GM06990 (cell line): Measurements from ENCODE around the gene PARN.
"Not testable (repeated sequence)": the region's sequence is repeated elsewhere in the genome, so short reads cannot be mapped to it uniquely, and the experiment has no call there.

Experiments used
- DNase-seq: peaks from one replicate; pipeline ENCODE4 v3.0.0-alpha.2; 2011; ENCODE audit not compliant: insufficient read length; ENCODE audit errors: extremely low read depth
- H3K27me3 ChIP-seq: replicated peaks from 2 replicates; pipeline ENCODE4 v1.6.0; 2011; ENCODE audit warnings: low read length; ENCODE audit not compliant: control insufficient read depth, insufficient read depth
- H3K36me3 ChIP-seq: 2 replicates; pipeline ENCODE4 v1.5.1; 2011; ENCODE audit warnings: low read length; ENCODE audit not compliant: control insufficient read depth, insufficient read depth
- H3K4me3 ChIP-seq: replicated peaks from 2 replicates; pipeline ENCODE4 v1.5.1; 2011; ENCODE audit warnings: low read depth, mild to moderate bottlenecking, control low read depth, low read length
- TF ChIP-seq, protein P1 (sequence below): IDR thresholded peaks from 2 replicates; pipeline ENCODE4 v1.5.1; 2011; ENCODE audit warnings: low read length, control low read depth, mild to moderate bottlenecking, inconsistent platforms; ENCODE audit not compliant: insufficient read depth, poor library complexity, severe bottlenecking

PARN gene

DNA sequence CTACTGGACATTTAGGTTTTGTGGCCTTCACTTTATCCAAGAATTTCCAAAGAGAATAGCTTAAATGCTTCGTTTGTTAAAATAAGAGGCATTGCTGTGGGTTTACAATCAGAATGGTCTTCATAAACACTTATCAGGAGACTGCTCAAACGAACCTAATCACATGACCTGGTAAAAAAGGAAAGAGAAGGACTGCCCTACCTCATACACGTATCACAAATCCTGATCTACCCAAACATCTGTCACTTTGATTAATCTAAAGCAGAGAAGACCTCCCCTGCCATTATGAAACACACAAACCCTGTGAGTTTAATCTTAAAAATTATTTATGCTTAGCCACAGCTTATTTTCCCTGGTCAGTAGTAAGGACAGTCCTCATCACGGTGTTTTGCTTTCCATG is 76.6 kb downstream of the PARN start:
- TF ChIP-seq, protein P1, sequence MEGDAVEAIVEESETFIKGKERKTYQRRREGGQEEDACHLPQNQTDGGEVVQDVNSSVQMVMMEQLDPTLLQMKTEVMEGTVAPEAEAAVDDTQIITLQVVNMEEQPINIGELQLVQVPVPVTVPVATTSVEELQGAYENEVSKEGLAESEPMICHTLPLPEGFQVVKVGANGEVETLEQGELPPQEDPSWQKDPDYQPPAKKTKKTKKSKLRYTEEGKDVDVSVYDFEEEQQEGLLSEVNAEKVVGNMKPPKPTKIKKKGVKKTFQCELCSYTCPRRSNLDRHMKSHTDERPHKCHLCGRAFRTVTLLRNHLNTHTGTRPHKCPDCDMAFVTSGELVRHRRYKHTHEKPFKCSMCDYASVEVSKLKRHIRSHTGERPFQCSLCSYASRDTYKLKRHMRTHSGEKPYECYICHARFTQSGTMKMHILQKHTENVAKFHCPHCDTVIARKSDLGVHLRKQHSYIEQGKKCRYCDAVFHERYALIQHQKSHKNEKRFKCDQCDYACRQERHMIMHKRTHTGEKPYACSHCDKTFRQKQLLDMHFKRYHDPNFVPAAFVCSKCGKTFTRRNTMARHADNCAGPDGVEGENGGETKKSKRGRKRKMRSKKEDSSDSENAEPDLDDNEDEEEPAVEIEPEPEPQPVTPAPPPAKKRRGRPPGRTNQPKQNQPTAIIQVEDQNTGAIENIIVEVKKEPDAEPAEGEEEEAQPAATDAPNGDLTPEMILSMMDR: no peak
- peaks cover 4% of the 10 kb centered on the region for H3K36me3 ChIP-seq

DNA sequence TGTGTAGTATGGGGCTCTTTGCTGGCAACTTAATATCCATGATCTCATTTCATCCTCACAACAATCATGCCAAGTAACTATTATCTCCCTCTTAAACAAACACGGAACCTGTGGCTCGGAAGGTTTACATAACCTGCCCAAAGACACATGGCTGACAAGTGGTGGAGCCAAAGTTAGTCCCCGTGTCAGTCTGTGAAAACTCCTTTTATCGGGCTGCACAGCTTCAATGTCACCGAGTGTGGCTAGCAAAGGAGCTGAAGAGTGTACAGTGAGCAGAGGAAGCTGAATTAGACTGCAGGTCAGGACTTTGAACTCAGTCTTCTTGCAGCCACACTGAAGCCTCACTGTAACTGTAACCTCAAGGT is 80.3 kb downstream of the PARN start:
- Histone ChIP-seq H3K36me3 (peaks cover 2% of the 10 kb centered on the region), H3K27me3 (no peaks in the 10 kb centered on the region), H3K4me3 (no peak overlapping the region)
- TF ChIP-seq, protein P1: no peak
- no peak for DNase-seq

More for the DNA sequence above, 76.6 kb downstream of the PARN start:
- Histone ChIP-seq H3K4me3 (no peak overlapping the region), H3K27me3 (no peaks in the 10 kb centered on the region)
- DNase-seq: no peak

DNA sequence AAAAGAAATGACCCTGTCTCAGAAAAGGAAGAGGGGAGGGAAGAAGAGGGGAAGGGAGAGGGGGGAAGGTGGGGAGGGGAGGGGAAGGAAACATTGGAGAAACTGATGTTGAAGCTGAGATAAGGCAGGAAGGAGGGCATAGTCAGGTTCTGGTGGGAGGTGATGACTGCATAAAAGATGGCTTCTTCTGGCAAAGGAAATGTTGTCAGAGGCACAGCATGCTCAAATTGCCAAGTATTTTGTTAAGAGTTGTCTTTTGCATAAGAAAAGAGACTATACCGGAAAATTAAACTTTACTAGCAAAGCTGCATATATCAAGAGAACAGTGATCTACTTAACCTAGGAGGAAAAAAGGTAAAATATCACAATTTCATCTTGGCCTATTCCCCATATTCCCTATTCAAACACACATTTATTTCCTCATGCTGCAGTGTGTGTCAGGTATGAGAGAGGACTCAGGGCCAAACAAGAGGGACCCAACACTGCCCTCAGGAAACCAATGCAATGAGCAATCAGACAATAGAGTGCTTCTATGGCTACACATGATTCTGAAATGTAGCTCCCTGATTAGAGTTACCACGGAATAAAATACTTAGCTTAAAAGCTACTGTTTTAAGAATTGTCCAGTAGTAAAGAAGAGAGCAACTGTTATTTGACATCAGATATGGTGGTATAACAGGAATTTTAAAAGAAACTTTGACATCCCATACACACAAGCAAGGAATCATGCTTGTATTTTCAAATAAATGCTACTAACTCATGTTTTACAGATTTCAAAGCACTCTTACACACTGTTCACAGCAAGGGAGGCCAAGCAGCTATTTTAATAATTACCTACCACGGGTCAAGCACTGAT is 80.9 kb downstream of the PARN start:
- H3K36me3 ChIP-seq: peaks cover 2% of the 10 kb centered on the region
- no peaks in the 10 kb centered on the region for H3K27me3 ChIP-seq
- TF ChIP-seq, protein P1: no peak
- no peak overlapping the region for H3K4me3 ChIP-seq
- DNase-seq: no peak

DNA sequence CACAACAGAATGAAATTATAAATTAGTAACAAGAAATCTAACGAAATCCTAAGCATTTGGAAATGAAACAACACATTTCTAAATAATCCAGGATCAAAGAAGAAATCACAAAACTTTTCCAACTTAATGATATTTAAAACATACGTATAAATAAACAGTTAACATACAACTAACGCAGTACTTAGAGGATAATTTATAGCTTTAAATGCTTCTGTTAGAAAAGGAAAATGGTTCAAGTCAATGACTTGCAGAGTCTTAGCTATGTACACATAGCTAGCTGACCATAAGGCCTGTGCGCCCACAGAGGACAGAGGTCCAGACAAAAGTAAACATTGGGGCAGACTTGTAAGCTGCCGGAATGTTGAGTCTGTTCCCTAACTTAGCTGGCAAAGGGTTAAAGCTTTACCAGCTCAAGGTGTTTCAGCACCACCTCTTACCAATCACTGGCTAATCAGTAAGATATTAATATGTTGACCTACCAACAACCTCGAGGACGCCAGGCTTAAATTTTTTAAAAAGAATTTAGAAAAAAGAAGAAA is 84.6 kb downstream of the PARN start:
- no peak for DNase-seq
- TF ChIP-seq, protein P1: no peak
- H3K36me3 ChIP-seq: peaks cover 4% of the 10 kb centered on the region
- H3K4me3 ChIP-seq: no peak overlapping the region
- H3K27me3 ChIP-seq: no peaks in the 10 kb centered on the region

DNA sequence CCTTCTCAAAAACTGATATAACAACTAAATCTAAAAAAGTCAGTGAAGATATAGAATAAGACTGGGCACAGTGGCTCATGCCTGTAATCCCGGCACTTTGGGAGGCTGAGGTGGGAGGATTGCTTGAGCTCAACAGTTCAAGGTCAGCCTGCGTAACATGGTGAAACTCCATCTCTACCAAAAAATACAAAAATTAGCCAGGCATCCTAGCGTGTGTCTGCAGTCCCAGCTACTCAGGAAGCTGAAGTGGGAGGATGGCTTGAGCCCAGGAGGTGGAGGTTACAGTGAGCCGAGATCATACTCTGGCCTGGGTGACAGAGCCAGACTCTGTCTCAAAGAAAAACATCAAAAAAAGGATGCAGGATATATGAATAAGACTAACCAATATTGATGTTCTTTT is 85.2 kb downstream of the PARN start:
- H3K27me3 ChIP-seq, H3K36me3 ChIP-seq, DNase-seq, H3K4me3 ChIP-seq: not testable (repeated sequence)

DNA sequence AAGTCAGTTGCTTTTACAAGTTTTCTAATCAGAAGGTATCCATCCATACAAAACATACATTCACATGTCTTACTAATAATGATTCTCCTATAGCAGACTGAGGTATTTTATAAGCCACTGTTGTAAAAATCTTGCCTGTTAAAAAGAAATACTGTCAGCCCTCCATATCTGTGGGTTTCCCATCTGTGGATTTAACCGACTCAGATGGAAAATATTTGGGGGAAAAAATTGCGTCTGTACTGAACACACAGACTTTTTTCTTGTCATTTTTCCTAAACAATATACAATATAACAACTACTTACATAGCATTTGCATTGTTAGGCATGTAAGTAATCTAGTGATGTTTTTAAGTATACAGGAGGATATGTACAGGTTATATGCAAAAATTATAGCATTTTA is 90.4 kb downstream of the PARN start:
- Histone ChIP-seq H3K36me3 (peaks cover 2% of the 10 kb centered on the region), H3K4me3 (no peak overlapping the region), H3K27me3 (no peaks in the 10 kb centered on the region)
- DNase-seq: no peak
- TF ChIP-seq, protein P1: no peak
